GM19452 (cell line): ENCODE data around the gene HTT.

Source experiments
- ATAC-seq: cut with Tn5 transposase; IDR thresholded peaks from one replicate; pipeline ENCODE4 v1.9.1; 2021; ENCODE audit not compliant: unreplicated experiment

Gene HTT

DNA sequence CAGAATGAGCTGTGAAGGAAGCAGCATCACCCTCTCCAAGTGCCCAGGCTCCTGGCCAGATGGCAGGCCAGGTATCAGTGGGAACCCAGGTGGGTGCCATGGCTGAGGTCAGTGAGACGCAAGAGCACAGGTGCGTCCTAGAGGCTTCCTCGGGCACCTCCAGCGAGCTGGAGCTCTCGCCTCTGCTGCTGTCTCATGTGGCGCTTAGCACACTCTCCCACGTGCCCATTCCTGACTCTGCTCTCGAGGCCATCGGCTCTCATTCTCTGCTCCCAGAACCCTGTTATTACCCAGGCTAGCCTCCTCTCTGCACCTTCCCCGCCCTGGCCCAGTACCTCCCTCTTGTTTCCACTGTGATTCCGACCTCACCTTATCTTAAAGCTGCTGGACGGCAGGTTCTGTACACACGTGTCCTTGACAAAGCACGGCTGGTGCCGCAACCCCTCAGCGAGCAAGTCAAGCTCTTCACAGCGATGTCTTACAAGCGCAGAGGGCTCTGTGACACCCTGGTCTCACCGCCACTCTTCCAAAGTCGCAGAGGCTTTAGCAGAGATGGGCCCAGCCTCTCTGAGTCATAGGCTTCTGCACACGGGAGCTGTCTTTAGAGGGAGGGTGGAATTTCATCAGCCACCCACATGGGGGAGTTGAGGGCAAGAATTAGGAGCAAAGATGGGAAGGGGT is 159.1 kb downstream of the HTT start:
- no peak for ATAC-seq

- no peak for ATAC-seq
These were observed 159.9 kb downstream of the HTT start for GRCh38 chr4:3234171-3235029.

GRCh38 chr4:3235030-3235345 is 160.5 kb downstream of the HTT start:
- ATAC-seq = no peak

DNA sequence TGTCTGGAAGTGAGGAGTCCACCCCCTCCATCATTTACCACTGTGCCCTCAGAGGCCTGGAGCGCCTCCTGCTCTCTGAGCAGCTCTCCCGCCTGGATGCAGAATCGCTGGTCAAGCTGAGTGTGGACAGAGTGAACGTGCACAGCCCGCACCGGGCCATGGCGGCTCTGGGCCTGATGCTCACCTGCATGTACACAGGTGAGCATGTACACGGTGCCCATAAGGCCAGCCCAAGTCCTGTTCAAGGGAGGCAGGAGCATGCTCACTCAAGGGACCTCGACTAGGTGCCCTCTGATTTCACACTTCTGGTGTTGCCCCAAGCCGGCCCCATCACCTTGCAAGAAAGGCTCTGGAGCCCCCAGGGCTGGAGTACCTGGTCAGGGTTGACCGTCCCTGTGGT is 161.1 kb downstream of the HTT start:
- ATAC-seq = no peak

- ATAC-seq = no peak
These were observed 161.9 kb downstream of the HTT start for GRCh38 chr4:3236326-3236878.

DNA sequence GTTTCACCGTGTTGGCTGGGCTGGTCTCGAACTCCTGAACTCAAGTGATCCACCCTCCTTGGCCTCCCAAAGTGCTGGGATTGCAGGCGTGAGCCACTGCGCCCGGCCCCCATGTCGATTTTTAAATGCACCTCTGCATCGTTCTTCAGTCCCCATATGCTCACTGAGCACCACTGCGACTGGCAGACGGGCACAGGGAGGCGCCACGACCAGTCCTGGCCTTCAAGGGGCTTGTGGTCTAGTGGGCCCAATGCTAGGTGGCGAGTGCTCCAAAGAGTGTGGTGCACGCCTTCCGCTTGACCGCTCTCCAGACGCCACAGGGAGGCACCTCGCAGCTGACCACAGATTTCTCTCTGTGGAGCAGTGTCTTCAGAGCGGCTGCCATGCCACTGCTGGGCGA is 162.8 kb downstream of the HTT start:
- no peak for ATAC-seq

GRCh38 chr4:3237712-3238560 is 163.5 kb downstream of the HTT start:
- no peak for ATAC-seq

- no peak for ATAC-seq
These were observed 164.2 kb downstream of the HTT start for GRCh38 chr4:3238721-3239120.

GRCh38 chr4:3239303-3239702 is 164.8 kb downstream of the HTT start:
- no peak for ATAC-seq

GRCh38 chr4:3239998-3240920 is 165.8 kb downstream of the HTT start:
- ATAC-seq = no peak

DNA sequence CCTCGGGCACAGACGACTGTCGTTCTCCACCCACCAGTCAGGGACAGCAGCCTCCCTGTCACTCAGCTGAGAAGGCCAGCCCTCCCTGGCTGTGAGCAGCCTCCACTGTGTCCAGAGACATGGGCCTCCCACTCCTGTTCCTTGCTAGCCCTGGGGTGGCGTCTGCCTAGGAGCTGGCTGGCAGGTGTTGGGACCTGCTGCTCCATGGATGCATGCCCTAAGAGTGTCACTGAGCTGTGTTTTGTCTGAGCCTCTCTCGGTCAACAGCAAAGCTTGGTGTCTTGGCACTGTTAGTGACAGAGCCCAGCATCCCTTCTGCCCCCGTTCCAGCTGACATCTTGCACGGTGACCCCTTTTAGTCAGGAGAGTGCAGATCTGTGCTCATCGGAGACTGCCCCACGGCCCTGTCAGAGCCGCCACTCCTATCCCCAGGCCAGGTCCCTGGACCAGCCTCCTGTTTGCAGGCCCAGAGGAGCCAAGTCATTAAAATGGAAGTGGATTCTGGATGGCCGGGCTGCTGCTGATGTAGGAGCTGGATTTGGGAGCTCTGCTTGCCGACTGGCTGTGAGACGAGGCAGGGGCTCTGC is 166.5 kb downstream of the HTT start:
- no peak for ATAC-seq

- ATAC-seq = no peak
These were observed 167.5 kb downstream of the HTT start for GRCh38 chr4:3241898-3242524.

- no peak for ATAC-seq
These were observed 168.8 kb downstream of the HTT start for GRCh38 chr4:3243136-3243780.

DNA sequence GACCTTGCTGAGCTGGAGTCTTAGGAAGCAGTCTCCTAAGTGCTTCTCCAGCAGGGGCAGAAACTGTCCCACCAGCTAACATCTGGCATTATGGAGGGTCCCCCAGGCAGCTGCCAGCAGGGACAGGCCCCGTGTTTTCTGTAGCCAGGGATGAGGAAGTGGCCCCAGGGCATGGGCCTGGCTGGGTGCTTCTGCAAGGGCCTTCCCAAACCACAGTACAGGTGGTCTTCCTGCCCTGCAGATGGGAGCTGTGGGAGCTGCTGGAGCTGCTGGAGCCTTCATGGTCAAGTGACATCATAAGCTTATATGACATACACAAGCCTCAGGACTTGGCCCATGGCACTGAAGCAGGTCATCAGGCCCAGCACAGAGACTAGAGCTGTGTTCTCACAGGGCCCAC is 169.5 kb downstream of the HTT start:
- no peak for ATAC-seq

- ATAC-seq = no peak
These were observed 170.3 kb downstream of the HTT start for GRCh38 chr4:3244747-3245146.

DNA sequence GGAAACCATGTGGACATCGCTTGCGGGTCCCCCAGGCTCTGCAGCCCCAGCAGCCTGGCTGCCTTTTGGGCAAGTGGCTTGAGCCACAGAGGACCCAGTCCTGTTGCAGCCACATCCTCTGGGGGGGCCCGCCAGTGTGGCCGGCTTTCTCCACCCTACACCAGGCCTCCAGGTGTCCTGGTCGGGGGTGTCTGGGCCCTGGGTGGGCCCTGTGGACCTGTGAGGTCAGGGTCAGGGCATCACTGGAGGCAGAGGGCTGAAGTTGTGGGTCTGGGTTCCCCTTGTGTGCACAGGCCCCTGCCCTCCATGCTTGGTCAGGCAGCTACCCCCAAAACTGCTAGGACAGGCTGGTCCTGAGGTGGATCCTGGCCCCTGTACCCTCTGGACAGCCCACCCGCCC is 171.2 kb downstream of the HTT start:
- no peak for ATAC-seq

- no peak for ATAC-seq
These were observed 172.2 kb downstream of the HTT start for GRCh38 chr4:3246458-3247398.
